NB4 (cell line): Measurements from ENCODE around the gene CNTN4.

ENCODE experiments used
- DNase-seq: peaks from one replicate; pipeline ENCODE4 v3.0.0; 2010; ENCODE audit warnings: low read depth
- H3K4me3 ChIP-seq: one replicate; pipeline ENCODE4 v1.5.1; 2011; ENCODE audit warnings: mild to moderate bottlenecking, low read depth, low read length, moderate library complexity
- CTCF ChIP-seq: IDR thresholded peaks from one replicate; pipeline ENCODE4 v1.5.1; 2012; ENCODE audit warnings: low read depth, low read length
- MAX ChIP-seq: IDR thresholded peaks from 2 replicates; pipeline ENCODE4 v1.6.1; 2011; ENCODE audit warnings: low read depth, low read length
- MYC ChIP-seq: IDR thresholded peaks from 2 replicates; pipeline ENCODE4 v1.6.1; 2011; ENCODE audit warnings: low read depth, low read length
- POLR2A ChIP-seq: IDR thresholded peaks from 2 replicates; pipeline ENCODE4 v1.6.1; 2011; ENCODE audit warnings: mild to moderate bottlenecking; ENCODE audit not compliant: insufficient read length; ENCODE audit errors: extremely low read depth

Gene CNTN4

GRCh38 chr3:3074551-3075257 is 976.0 kb downstream of the CNTN4 start:
- no peak overlapping the region for H3K4me3 ChIP-seq
- TF ChIP-seq CTCF: no peak
- TF ChIP-seq POLR2A: no peak
- TF ChIP-seq MYC: no peak
- no peak for DNase-seq

GRCh38 chr3:3080309-3080708 is 981.6 kb downstream of the CNTN4 start:
- DNase-seq: no peak
- TF ChIP-seq MYC (no peak), CTCF (no peak), MAX (no peak), POLR2A (no peak)
- H3K4me3 ChIP-seq: no peak overlapping the region

- no peak for TF ChIP-seq MYC
- TF ChIP-seq MAX: no peak
- TF ChIP-seq POLR2A: no peak
- TF ChIP-seq CTCF: no peak
- peak; percentile 6 for DNase-seq
- no peak overlapping the region for H3K4me3 ChIP-seq
These were observed 982.9 kb downstream of the CNTN4 start for GRCh38 chr3:3081381-3082233.

- TF ChIP-seq MYC (no peak), CTCF (no peak), POLR2A (no peak), MAX (no peak)
- H3K4me3 ChIP-seq: no peak overlapping the region
- DNase-seq: no peak
These were observed 983.7 kb downstream of the CNTN4 start for GRCh38 chr3:3082234-3082924.

- H3K4me3 ChIP-seq: no peak overlapping the region
- TF ChIP-seq MYC (no peak), CTCF (no peak), MAX (no peak), POLR2A (no peak)
- no peak for DNase-seq
These were observed 986.2 kb downstream of the CNTN4 start for GRCh38 chr3:3084890-3085289.
